GM23248 (cell line): ENCODE measurements around the gene HCN1.

Source experiments
- EZH2 ChIP-seq: fragments of 200-600 bp; sonication (generic); IDR thresholded peaks from 2 replicates; pipeline ENCODE4 v1.6.1; 2018; ENCODE audit warnings: antibody characterized with exemption, mild to moderate bottlenecking; ENCODE audit not compliant: insufficient read depth, poor library complexity, severe bottlenecking
- EZH2phosphoT487 ChIP-seq: fragments of 200-600 bp; sonication (generic); IDR thresholded peaks from 2 replicates; pipeline ENCODE4 v1.6.1; 2018; ENCODE audit warnings: antibody characterized with exemption, moderate library complexity, mild to moderate bottlenecking, low read depth; ENCODE audit not compliant: insufficient read depth

DNA sequence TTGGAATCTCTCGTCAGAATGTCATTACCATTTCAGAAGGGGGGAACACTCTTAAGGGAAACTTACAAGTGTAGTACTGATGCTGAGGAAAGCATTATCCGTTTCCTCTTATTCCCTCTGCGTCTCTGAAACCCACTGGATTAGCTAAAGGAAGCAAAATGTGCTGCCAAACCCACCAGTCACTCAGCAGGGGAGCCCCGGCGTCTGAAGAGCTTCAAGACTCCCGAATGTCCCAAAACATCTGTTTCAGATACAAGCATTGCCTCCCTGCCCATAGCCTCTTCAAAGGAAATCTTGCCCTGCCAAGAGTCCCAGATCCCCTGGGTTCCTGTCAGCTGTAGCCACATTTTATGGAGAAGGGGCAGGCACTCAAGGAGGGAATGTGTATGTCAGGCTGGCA is 1.0 kb upstream of the HCN1 start:
- no peak for TF ChIP-seq EZH2
- no peak for TF ChIP-seq EZH2phosphoT487
